ENCODE data around the gene NR4A3.

The NR4A3 gene

DNA sequence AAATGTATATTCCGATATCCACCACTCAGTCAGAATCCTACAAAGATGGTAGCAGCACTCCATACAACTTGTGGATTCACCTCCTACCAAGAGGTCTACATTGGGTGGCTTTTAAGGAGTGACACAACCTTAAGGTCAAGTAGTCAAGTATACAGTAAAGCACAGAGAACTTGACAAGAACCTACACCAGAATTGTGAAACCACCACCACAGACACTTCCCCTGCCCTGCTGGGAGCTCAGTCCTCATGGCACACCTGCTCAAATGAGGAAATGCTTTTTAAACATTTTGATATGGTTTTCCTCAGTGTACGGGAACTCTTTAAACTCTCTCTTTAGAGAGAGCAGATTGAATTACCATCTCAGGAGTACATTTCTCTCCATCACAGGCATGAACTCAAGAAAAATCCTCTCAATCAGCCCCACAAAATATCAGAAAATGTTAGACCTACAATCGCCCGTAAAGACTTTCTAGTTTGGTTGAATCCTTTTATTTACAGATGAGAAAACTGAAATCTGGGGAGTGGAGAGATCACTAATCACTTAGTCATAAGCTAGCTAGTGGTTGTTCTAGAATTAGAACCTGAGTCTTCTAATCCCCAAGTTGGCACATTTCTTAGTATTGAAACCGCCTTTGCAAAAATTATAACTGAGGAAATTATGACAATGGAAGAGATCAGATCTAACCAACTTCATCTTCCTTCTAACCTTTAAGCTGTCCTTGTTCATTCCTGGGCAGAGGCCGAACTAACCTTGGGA, 38.5 kb upstream of the NR4A3 start:
- DNase-seq (ENCODE audit: extremely low spot score), result no peak
- no peak for TF ChIP-seq L3MBTL2 (conservative IDR thresholded peaks at IDR 0.05)
- no peak for TF ChIP-seq PKNOX1 (IDR thresholded peaks at IDR 0.05)
- TF ChIP-seq ELF4 (IDR thresholded peaks at IDR 0.05), result no peak
- TF ChIP-seq ZNF384 (IDR thresholded peaks at IDR 0.05), result no peak
- TF ChIP-seq SP1 (IDR thresholded peaks at IDR 0.05), result no peak
- TF ChIP-seq FOXA1 (IDR thresholded peaks at IDR 0.05), result no peak
- TF ChIP-seq ARNT (IDR thresholded peaks at IDR 0.05), result no peak
- TF ChIP-seq LEF1 (IDR thresholded peaks at IDR 0.05; ENCODE audit: borderline replicate concordance), result no peak
- CTCF ChIA-PET, result no interaction called here
- POLR2A ChIA-PET, result no interaction called here

DNA sequence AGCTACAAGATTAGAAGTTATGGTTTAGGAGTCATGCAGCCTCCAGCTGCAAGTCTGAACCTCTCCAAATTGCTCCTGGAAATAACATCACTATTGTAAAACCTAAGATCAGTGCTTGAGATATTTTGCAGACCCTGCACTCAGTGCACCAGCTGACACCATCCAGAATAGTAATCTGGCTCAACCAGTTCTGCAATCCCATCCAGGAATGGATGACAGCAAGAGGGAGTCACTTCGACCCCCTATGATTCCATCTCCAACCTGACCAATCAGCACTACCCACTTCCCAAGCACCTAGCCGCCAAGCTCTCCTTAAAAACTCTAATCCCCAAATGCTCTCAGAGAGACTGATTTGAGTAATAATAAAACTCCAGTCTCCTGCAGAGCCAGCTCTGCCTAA, 37.9 kb upstream of the NR4A3 start:
- DNase-seq (ENCODE audit: extremely low spot score), result no peak
- CTCF ChIA-PET, result no interaction called here
- POLR2A ChIA-PET, result no interaction called here

DNA sequence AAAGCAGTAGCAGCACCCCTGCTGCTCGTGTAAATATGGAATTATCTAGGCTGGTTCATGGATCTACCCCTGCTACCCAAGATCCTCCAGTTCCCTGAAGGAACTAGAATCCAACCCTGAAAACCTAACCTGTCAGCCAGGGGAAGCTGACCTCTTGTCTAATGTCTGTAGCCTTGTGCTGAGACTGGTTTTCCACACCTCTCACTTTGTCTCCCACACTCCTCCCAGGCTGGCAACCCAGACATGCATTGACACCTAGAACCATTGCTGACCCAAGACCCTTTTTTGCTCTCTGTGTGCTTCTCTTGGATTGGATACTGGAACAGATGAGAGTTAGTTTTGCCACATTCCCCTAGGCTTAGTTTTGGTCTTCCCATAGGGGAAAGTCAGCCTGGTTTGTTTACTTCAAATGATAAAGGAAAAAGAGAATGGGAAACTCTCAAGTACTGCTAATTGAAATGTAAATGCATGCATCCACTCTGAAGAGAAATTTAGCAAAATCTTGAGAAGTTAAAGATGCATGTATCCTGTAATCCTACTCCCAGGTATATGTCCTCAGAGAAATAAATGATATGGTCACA, 36.6 kb upstream of the NR4A3 start:
- TF ChIP-seq SP1 (IDR thresholded peaks at IDR 0.05), result no peak
- no peak for TF ChIP-seq PKNOX1 (IDR thresholded peaks at IDR 0.05)
- TF ChIP-seq CTBP1 (IDR thresholded peaks at IDR 0.05; ENCODE audit: borderline replicate concordance), result no peak
- no peak for TF ChIP-seq HDGF (IDR thresholded peaks at IDR 0.05; ENCODE audit: borderline replicate concordance)
- no peak for TF ChIP-seq SUZ12 (IDR thresholded peaks at IDR 0.05)
- no peak for TF ChIP-seq ZNF384 (IDR thresholded peaks at IDR 0.05)
- TF ChIP-seq LEF1 (IDR thresholded peaks at IDR 0.05; ENCODE audit: borderline replicate concordance), result no peak
- TF ChIP-seq ARNT (IDR thresholded peaks at IDR 0.05), result no peak
- TF ChIP-seq TARDBP (IDR thresholded peaks at IDR 0.05), result no peak
- no peak for TF ChIP-seq L3MBTL2 (conservative IDR thresholded peaks at IDR 0.05)
- TF ChIP-seq FOXK2 (IDR thresholded peaks at IDR 0.05), result no peak
- CTCF ChIA-PET, result no interaction called here
- no peak for DNase-seq (ENCODE audit: extremely low spot score)
- POLR2A ChIA-PET, result no interaction called here

More for the DNA sequence above, 37.9 kb upstream of the NR4A3 start:
- TF ChIP-seq PKNOX1 (IDR thresholded peaks at IDR 0.05) (no peak), ELF4 (IDR thresholded peaks at IDR 0.05) (no peak), ARNT (IDR thresholded peaks at IDR 0.05) (no peak), CTBP1 (IDR thresholded peaks at IDR 0.05; ENCODE audit: borderline replicate concordance) (no peak), SP1 (IDR thresholded peaks at IDR 0.05) (no peak), L3MBTL2 (conservative IDR thresholded peaks at IDR 0.05) (no peak), FOXM1 (IDR thresholded peaks at IDR 0.05; ENCODE audit: borderline replicate concordance) (no peak), FOXK2 (IDR thresholded peaks at IDR 0.05) (no peak), ZNF384 (IDR thresholded peaks at IDR 0.05) (no peak), SUZ12 (IDR thresholded peaks at IDR 0.05) (no peak)

DNA sequence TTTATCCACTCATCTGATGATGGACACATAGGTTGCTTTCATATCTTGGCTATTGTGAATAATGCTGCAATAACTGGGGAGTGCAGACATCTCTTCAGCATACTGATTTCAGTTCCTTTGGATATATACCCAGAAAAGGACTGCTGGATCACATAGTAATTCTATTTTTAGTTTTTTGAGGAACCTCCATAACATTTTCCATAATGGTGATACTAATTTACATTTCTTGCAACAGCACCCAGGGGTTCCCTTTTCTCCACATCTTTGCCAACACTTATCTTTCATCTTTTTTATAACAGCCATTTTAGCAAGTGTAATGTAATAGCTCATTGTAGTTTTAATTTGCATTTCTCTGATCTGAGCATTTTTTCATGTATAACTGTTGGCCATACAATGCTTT, 34.1 kb upstream of the NR4A3 start:
- TF ChIP-seq PKNOX1 (IDR thresholded peaks at IDR 0.05) (no peak), L3MBTL2 (conservative IDR thresholded peaks at IDR 0.05) (no peak), FOXK2 (IDR thresholded peaks at IDR 0.05) (no peak), NFRKB (IDR thresholded peaks at IDR 0.05) (no peak), SUZ12 (IDR thresholded peaks at IDR 0.05) (no peak), CTBP1 (IDR thresholded peaks at IDR 0.05; ENCODE audit: borderline replicate concordance) (no peak)
- no peak for DNase-seq (ENCODE audit: extremely low spot score)
- ChIA-PET CTCF (no interaction called here), POLR2A (no interaction called here)

DNA sequence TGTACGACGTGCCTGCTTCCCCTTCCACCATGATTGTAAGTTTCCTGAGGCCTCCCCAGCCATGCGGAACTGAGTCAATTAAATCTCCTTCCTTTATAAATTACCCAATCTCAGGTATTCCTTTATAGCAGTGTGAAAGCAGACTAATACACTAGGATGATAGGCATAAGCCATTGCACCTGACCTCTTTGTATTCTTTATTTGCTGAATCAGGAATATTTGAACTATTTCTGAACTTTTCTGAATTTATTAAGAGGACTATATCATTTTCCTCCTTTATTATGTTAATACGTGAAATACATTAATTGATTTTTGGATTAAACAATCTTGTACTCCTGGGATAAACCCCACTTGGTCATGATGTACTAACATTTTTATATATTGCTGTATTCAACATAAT, 28.2 kb upstream of the NR4A3 start:
- ChIA-PET POLR2A (no interaction called here), CTCF (no interaction called here)
- no peak for DNase-seq (ENCODE audit: extremely low spot score)
- TF ChIP-seq NFRKB (IDR thresholded peaks at IDR 0.05), result no peak
- no peak for TF ChIP-seq PKNOX1 (IDR thresholded peaks at IDR 0.05)
- no peak for TF ChIP-seq FOXA1 (IDR thresholded peaks at IDR 0.05)
- no peak for TF ChIP-seq ELF4 (IDR thresholded peaks at IDR 0.05)
- TF ChIP-seq SP1 (IDR thresholded peaks at IDR 0.05), result no peak
- TF ChIP-seq HDGF (IDR thresholded peaks at IDR 0.05; ENCODE audit: borderline replicate concordance), result no peak
- TF ChIP-seq FOXM1 (IDR thresholded peaks at IDR 0.05; ENCODE audit: borderline replicate concordance), result no peak
- no peak for TF ChIP-seq TARDBP (IDR thresholded peaks at IDR 0.05)
- no peak for TF ChIP-seq BHLHE40 (IDR thresholded peaks at IDR 0.05; ENCODE audit: borderline replicate concordance)

Measured in HEK293T (cell line).